ENCODE measurements around the gene PIK3C2G. TPM values are rescaled to one million over a fixed set of nuclear protein-coding genes. Genes with fewer than 3 reads are reported as not detected.

Gene PIK3C2G
- total RNA-seq, 2 experiments from 2014 or later = not detected

Other genes with a start within 250 kb of the PIK3C2G start
- not detected for gene RERGL, start 171.3 kb upstream of the PIK3C2G start, total RNA-seq